Measurements from ENCODE around the gene PDZRN3.

DNA sequence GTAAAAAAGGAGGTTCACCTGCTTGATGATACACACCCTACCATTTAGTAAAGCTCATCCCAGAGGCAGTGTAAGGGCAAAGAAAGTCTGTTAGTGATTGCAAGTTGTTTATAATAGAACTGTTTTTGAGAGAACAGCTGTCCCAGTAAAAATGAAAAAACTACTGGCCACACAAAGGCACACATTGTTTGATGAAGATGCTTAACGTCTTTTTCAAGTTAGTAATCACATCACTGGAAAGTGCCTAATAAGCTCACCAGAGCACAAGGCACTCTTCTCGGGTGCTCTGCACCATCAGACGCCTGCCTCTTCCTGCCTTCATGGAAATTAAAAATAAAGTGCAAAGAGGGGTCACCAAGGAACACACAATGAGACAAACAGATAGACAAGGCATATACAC is 186.9 kb downstream of the PDZRN3 start:
- TF ChIP-seq, protein P1, sequence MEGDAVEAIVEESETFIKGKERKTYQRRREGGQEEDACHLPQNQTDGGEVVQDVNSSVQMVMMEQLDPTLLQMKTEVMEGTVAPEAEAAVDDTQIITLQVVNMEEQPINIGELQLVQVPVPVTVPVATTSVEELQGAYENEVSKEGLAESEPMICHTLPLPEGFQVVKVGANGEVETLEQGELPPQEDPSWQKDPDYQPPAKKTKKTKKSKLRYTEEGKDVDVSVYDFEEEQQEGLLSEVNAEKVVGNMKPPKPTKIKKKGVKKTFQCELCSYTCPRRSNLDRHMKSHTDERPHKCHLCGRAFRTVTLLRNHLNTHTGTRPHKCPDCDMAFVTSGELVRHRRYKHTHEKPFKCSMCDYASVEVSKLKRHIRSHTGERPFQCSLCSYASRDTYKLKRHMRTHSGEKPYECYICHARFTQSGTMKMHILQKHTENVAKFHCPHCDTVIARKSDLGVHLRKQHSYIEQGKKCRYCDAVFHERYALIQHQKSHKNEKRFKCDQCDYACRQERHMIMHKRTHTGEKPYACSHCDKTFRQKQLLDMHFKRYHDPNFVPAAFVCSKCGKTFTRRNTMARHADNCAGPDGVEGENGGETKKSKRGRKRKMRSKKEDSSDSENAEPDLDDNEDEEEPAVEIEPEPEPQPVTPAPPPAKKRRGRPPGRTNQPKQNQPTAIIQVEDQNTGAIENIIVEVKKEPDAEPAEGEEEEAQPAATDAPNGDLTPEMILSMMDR (IDR thresholded peaks at IDR 0.05; ENCODE audit: insufficient read depth, low read length): no peak
- no peak for TF ChIP-seq POLR2AphosphoS5 (IDR thresholded peaks at IDR 0.05; ENCODE audit: low read depth)
- TF ChIP-seq, protein P2, sequence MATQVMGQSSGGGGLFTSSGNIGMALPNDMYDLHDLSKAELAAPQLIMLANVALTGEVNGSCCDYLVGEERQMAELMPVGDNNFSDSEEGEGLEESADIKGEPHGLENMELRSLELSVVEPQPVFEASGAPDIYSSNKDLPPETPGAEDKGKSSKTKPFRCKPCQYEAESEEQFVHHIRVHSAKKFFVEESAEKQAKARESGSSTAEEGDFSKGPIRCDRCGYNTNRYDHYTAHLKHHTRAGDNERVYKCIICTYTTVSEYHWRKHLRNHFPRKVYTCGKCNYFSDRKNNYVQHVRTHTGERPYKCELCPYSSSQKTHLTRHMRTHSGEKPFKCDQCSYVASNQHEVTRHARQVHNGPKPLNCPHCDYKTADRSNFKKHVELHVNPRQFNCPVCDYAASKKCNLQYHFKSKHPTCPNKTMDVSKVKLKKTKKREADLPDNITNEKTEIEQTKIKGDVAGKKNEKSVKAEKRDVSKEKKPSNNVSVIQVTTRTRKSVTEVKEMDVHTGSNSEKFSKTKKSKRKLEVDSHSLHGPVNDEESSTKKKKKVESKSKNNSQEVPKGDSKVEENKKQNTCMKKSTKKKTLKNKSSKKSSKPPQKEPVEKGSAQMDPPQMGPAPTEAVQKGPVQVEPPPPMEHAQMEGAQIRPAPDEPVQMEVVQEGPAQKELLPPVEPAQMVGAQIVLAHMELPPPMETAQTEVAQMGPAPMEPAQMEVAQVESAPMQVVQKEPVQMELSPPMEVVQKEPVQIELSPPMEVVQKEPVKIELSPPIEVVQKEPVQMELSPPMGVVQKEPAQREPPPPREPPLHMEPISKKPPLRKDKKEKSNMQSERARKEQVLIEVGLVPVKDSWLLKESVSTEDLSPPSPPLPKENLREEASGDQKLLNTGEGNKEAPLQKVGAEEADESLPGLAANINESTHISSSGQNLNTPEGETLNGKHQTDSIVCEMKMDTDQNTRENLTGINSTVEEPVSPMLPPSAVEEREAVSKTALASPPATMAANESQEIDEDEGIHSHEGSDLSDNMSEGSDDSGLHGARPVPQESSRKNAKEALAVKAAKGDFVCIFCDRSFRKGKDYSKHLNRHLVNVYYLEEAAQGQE (IDR thresholded peaks at IDR 0.05; ENCODE audit: insufficient replicate concordance, low read depth): no peak
- TF ChIP-seq SPI1 (IDR thresholded peaks at IDR 0.05; ENCODE audit: borderline replicate concordance, low read depth): no peak
- no peak for TF ChIP-seq GABPA (IDR thresholded peaks at IDR 0.05; ENCODE audit: low read depth)
